SK-N-SH (cell line): Measurements from ENCODE around the gene MKS1. TPM values are rescaled to one million over a fixed set of nuclear protein-coding genes. Genes with fewer than 3 reads are reported as not detected.

Experiments used
- CTCF ChIA-PET: fragments of 300-600, 350-600 bp; formaldehyde crosslinking; extraction: SDS; loops from one replicate; lab custom pipeline; 2021; lab: Yijun Ruan, JAX
- POLR2A ChIA-PET: fragments of 350-600 bp; sonication (Branson Sonifier 250); formaldehyde crosslinking; extraction: SDS; loops from one replicate; lab custom pipeline; 2020; ENCODE audit warnings: antibody characterized with exemption, inconsistent platforms; lab: Yijun Ruan, JAX
- DNase-seq: peaks from one replicate; pipeline ENCODE4 v3.0.0; 2012
- H2AFZ ChIP-seq: fragments of 200-600 bp; sonication (generic); 2 replicates; pipeline ENCODE4 v1.8.1; 2016; ENCODE audit warnings: antibody characterized with exemption, mild to moderate bottlenecking, low read depth
- H3F3A ChIP-seq: fragments of 200-600 bp; sonication (generic); replicated peaks from 2 replicates; pipeline ENCODE3; 2016; ENCODE audit warnings: antibody characterized with exemption, mild to moderate bottlenecking; ENCODE audit not compliant: insufficient read depth
- H3K27ac ChIP-seq, 2 experiments: fragments of 200-500 bp in 1 of 2; fragments of 200-600 bp in 1 of 2; sonication (Bioruptor generic) in 1 of 2; sonication (generic), shearing (Covaris generic) in 1 of 2; 2 replicates each; pipeline versions ENCODE4 v1.5.1 to v1.6.1; 2014 to 2016; ENCODE audit warnings: low read depth in 2 of 2, inconsistent platforms in 1 of 2, low read length in 1 of 2, mild to moderate bottlenecking in 1 of 2, mixed read lengths in 1 of 2
- H3K27me3 ChIP-seq: fragments of 200-600 bp; sonication (generic), shearing (Covaris generic); 2 replicates; pipeline ENCODE4 v1.6.1; 2016; ENCODE audit warnings: mixed run types; ENCODE audit not compliant: insufficient read depth
- H3K36me3 ChIP-seq, 2 experiments: fragments of 200-500 bp in 1 of 2; fragments of 200-600 bp in 1 of 2; sonication (Bioruptor generic) in 1 of 2; sonication (generic) in 1 of 2; replicated peaks in 1 of 2; 2 replicates each; pipeline versions ENCODE3 to v1.5.1; 2014 to 2016; ENCODE audit warnings: low read length in 1 of 2, mild to moderate bottlenecking in 1 of 2; ENCODE audit not compliant: insufficient read depth in 2 of 2, control insufficient read depth in 1 of 2
- H3K4me1 ChIP-seq, 2 experiments: fragments of 200-500 bp in 1 of 2; fragments of 200-600 bp in 1 of 2; sonication (Bioruptor generic) in 1 of 2; sonication (generic), shearing (Covaris generic) in 1 of 2; 2 replicates each; pipeline versions ENCODE4 v1.5.1 to v1.6.1; 2014 to 2016; ENCODE audit warnings: low read depth in 1 of 2, low read length in 1 of 2, mixed run types in 1 of 2; ENCODE audit not compliant: insufficient read depth in 2 of 2, control insufficient read depth in 1 of 2
- H3K4me2 ChIP-seq: fragments of 200-600 bp; sonication (generic), shearing (Covaris generic); 2 replicates; pipeline ENCODE4 v1.6.1; 2017; ENCODE audit warnings: mixed run types
- H3K4me3 ChIP-seq, 2 experiments: fragments of 200-500 bp in 1 of 2; fragments of 200-600 bp in 1 of 2; sonication (Bioruptor generic) in 1 of 2; sonication (generic), shearing (Covaris generic) in 1 of 2; 2 replicates each; pipeline versions ENCODE4 v1.5.1 to v1.8.1; 2014 to 2016; ENCODE audit warnings: low read depth in 2 of 2, inconsistent platforms in 1 of 2, low read length in 1 of 2, mild to moderate bottlenecking in 1 of 2, mixed read lengths in 1 of 2, moderate library complexity in 1 of 2
- H3K79me2 ChIP-seq: fragments of 200-600 bp; sonication (generic); 2 replicates; pipeline ENCODE4 v1.8.1; 2017; ENCODE audit warnings: mild to moderate bottlenecking; ENCODE audit not compliant: insufficient read depth
- H3K9ac ChIP-seq: fragments of 200-600 bp; sonication (generic); 2 replicates; pipeline ENCODE4 v1.6.1; 2017; ENCODE audit warnings: mixed run types
- H3K9me2 ChIP-seq: fragments of 200-600 bp; sonication (generic); 2 replicates; pipeline ENCODE4 v1.6.1; 2017; ENCODE audit warnings: mixed run types
- H3K9me3 ChIP-seq: fragments of 200-600 bp; sonication (generic); 2 replicates; pipeline ENCODE4 v1.6.1; 2017; ENCODE audit warnings: mixed run types, mild to moderate bottlenecking, moderate library complexity
- H4K20me1 ChIP-seq: fragments of 200-600 bp; sonication (generic); 2 replicates; pipeline ENCODE4 v1.6.1; 2017; ENCODE audit warnings: mild to moderate bottlenecking, mixed run types; ENCODE audit not compliant: insufficient read depth
- ELF1 ChIP-seq: IDR thresholded peaks from 2 replicates; pipeline ENCODE4 v1.4.0; 2012
- EP300 ChIP-seq, 2 experiments: IDR thresholded peaks; 2 replicates each; pipeline versions ENCODE4 v1.4.0 to v1.6.1; 2012; ENCODE audit warnings: borderline replicate concordance in 1 of 2, low read depth in 1 of 2, low read length in 1 of 2
- EZH2phosphoT487 ChIP-seq: fragments of 200-600 bp; sonication (generic); IDR thresholded peaks from 2 replicates; pipeline ENCODE4 v1.6.1; 2017; ENCODE audit warnings: low read depth, mixed run types, mild to moderate bottlenecking, antibody characterized with exemption, moderate library complexity, borderline replicate concordance
- FOXJ3 ChIP-seq: sonication (generic); formaldehyde crosslinking; IDR thresholded peaks from 2 replicates; pipeline ENCODE4 v1.5.1; 2020; ENCODE audit warnings: mild to moderate bottlenecking, missing genetic modification reagents
- FOXM1 ChIP-seq: IDR thresholded peaks from 2 replicates; pipeline ENCODE4 v1.4.0; 2012; ENCODE audit warnings: low read depth, mild to moderate bottlenecking
- GABPA ChIP-seq: IDR thresholded peaks from 2 replicates; pipeline ENCODE4 v1.4.0; 2012; ENCODE audit warnings: low read depth, mild to moderate bottlenecking
- NFIC ChIP-seq: IDR thresholded peaks from 2 replicates; pipeline ENCODE4 v1.4.0; 2012; ENCODE audit warnings: borderline replicate concordance
- RAD21 ChIP-seq: IDR thresholded peaks from 2 replicates; pipeline ENCODE4 v1.6.1; 2012; ENCODE audit warnings: mild to moderate bottlenecking, low read length
- RCOR1 ChIP-seq: fragments of 150-350 bp; IDR thresholded peaks from 2 replicates; pipeline ENCODE4 v1.6.1; 2017; ENCODE audit warnings: antibody characterized with exemption, low read length
- TCF12 ChIP-seq: IDR thresholded peaks from 2 replicates; pipeline ENCODE4 v1.4.0; 2012
- TEAD4 ChIP-seq: IDR thresholded peaks from 2 replicates; pipeline ENCODE4 v1.4.0; 2012; ENCODE audit warnings: mild to moderate bottlenecking, borderline replicate concordance; ENCODE audit not compliant: insufficient read depth
- YY1 ChIP-seq: IDR thresholded peaks from 2 replicates; pipeline ENCODE4 v1.4.0; 2012; ENCODE audit warnings: low read depth, mild to moderate bottlenecking
- WGBS: methylation state at CpG from one replicate; pipeline ENCODE4 v1.1.6; 2017; ENCODE audit warnings: low lambda C conversion rate; 5-methylcytosine and 5-hydroxymethylcytosine counted together
- polyA plus RNA-seq, 3 experiments: library from polyadenylated mRNA; depleted of rRNA; stranded (reverse); fragments of >200 nt; gene quantifications; 2 replicates each; pipeline ENCODE4 v1.2.3, GENCODE V29; 2012
- TF ChIP-seq, protein P1 (sequence below): IDR thresholded peaks from 2 replicates; pipeline ENCODE4 v1.4.0; 2012; ENCODE audit warnings: low read depth, borderline replicate concordance

MKS1 gene
- polyA plus RNA-seq, 1 of the 3 experiments (the other 2 are of a cell fraction), result 28.5 TPM

DNA sequence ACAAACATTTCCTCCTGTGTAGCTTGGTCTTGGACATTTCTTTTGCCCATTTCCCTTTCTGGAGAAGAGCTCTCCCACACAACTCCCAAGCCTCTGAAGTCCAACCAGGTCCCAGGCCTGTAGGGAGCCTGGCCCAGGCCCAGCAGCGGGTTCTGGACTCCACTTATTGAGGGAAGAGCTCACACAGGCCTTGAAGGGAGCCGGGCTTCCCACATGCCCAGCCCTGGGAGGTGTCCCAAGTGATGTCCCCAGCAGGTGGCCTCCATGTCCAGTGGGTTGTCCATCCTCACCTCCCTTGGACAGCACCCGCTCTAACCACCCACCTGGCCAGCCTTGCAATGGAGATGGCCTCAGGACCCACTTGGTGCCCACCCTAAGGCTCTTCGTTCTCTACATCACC, 32.5 kb downstream of the MKS1 start:
- Histone ChIP-seq H3K9ac (no peak overlapping the region), H3K4me3 (no peak overlapping the region), H4K20me1 (no peaks in the 10 kb centered on the region), H3K79me2 (no peaks in the 10 kb centered on the region), H3K9me2 (no peaks in the 10 kb centered on the region), H3K27me3 (peaks cover 14% of the 10 kb centered on the region; the same call in 1 of the 2 replicates), H3F3A (no peaks in the 10 kb centered on the region), H2AFZ (no peak overlapping the region), H3K9me3 (no peaks in the 10 kb centered on the region), H3K4me2 (no peak overlapping the region), H3K27ac (no peak overlapping the region), H3K36me3 (no peaks in the 10 kb centered on the region), H3K4me1 (no peaks in the 10 kb centered on the region; a peak in 1 of 4 replicates)
- POLR2A ChIA-PET, result no interaction called here
- WGBS, result 41% methylated on average over 4 of the region's 4 CpGs
- no peak for TF ChIP-seq EP300 (IDR thresholded peaks at IDR 0.05; ENCODE audit: borderline replicate concordance in 1 of 2, low read depth in 1 of 2, low read length in 1 of 2)
- no peak for DNase-seq
- CTCF ChIA-PET, result interaction anchor here (1.2 to 1.5 kb wide), 3 partner anchors 13 to 18 kb away, joined by 3 to 9 read pairs (median 4); no protein-coding TSS in a partner anchor

DNA sequence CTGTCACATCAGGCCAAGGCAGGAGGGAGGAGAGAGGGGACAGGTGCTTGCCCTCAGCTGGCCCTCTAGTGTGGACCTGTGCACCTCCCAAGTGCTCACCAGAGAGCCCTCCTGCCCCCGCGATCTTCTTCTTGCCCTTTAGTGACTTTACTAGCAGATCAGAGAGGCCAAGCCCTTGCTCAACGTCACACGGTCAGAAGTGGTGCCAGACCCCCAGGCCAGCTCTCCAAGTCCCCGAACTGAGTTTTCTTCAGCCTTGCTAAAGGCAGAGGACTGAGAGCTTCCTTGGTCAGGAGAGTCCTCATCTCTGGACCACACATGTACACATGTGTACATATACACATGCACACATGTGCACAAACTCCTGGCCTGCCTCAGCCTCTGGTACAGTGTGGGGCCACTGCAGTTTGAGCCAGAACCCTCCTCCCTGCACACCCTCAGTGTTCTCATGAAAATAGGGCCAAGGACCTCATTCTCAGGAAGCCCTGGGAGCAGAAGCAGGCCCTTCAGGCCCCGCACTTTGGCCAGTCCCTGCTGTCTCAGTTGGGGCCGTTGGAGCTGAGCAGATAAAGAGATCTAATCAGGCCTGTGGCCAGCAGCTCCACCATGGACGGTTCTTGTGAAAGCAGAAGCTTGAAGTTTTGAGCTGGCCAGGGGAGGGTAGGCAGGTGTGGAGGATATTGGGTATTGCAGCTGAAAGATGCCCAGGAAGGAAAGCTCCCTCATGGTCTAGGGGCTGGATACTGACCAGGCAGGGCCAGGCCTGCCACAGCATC, 33.9 kb downstream of the MKS1 start:
- Histone ChIP-seq H4K20me1 (no peaks in the 10 kb centered on the region), H3K27ac (no peak overlapping the region), H3K9me2 (no peaks in the 10 kb centered on the region), H3K9ac (no peak overlapping the region), H3K9me3 (no peaks in the 10 kb centered on the region), H3F3A (no peaks in the 10 kb centered on the region), H3K4me1 (no peaks in the 10 kb centered on the region; a peak in 1 of 4 replicates), H3K4me3 (no peak overlapping the region), H3K27me3 (peaks cover 20% of the 10 kb centered on the region; the same call in 1 of the 2 replicates), H3K79me2 (no peaks in the 10 kb centered on the region), H2AFZ (no peak overlapping the region), H3K36me3 (no peaks in the 10 kb centered on the region), H3K4me2 (no peak overlapping the region)
- peak; percentile 17 for DNase-seq
- 61% methylated on average over 8 of the region's 8 CpGs for WGBS
- CTCF ChIA-PET, result interaction anchor here (0.6 to 1.5 kb wide), 5 partner anchors 9 to 28 kb away, joined by 3 to 4 read pairs (median 3); no protein-coding TSS in a partner anchor
- POLR2A ChIA-PET, result no interaction called here
- TF ChIP-seq TCF12, result no peak
- TF ChIP-seq TEAD4, result no peak
- TF ChIP-seq, protein P1, sequence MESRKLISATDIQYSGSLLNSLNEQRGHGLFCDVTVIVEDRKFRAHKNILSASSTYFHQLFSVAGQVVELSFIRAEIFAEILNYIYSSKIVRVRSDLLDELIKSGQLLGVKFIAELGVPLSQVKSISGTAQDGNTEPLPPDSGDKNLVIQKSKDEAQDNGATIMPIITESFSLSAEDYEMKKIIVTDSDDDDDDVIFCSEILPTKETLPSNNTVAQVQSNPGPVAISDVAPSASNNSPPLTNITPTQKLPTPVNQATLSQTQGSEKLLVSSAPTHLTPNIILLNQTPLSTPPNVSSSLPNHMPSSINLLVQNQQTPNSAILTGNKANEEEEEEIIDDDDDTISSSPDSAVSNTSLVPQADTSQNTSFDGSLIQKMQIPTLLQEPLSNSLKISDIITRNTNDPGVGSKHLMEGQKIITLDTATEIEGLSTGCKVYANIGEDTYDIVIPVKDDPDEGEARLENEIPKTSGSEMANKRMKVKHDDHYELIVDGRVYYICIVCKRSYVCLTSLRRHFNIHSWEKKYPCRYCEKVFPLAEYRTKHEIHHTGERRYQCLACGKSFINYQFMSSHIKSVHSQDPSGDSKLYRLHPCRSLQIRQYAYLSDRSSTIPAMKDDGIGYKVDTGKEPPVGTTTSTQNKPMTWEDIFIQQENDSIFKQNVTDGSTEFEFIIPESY, result no peak
- no peak for TF ChIP-seq RAD21
- TF ChIP-seq YY1, result no peak
- TF ChIP-seq EZH2phosphoT487, result no peak
- no peak for TF ChIP-seq FOXM1
- no peak for TF ChIP-seq RCOR1
- TF ChIP-seq NFIC, result no peak
- TF ChIP-seq FOXJ3 (CRISPR knock-in tag), result no peak
- no peak for TF ChIP-seq GABPA
- no peak for TF ChIP-seq EP300 (IDR thresholded peaks at IDR 0.05; ENCODE audit: borderline replicate concordance in 1 of 2, low read depth in 1 of 2, low read length in 1 of 2)
- TF ChIP-seq ELF1, result no peak
